Measurements from ENCODE around the gene KRT33B.

The KRT33B gene

DNA sequence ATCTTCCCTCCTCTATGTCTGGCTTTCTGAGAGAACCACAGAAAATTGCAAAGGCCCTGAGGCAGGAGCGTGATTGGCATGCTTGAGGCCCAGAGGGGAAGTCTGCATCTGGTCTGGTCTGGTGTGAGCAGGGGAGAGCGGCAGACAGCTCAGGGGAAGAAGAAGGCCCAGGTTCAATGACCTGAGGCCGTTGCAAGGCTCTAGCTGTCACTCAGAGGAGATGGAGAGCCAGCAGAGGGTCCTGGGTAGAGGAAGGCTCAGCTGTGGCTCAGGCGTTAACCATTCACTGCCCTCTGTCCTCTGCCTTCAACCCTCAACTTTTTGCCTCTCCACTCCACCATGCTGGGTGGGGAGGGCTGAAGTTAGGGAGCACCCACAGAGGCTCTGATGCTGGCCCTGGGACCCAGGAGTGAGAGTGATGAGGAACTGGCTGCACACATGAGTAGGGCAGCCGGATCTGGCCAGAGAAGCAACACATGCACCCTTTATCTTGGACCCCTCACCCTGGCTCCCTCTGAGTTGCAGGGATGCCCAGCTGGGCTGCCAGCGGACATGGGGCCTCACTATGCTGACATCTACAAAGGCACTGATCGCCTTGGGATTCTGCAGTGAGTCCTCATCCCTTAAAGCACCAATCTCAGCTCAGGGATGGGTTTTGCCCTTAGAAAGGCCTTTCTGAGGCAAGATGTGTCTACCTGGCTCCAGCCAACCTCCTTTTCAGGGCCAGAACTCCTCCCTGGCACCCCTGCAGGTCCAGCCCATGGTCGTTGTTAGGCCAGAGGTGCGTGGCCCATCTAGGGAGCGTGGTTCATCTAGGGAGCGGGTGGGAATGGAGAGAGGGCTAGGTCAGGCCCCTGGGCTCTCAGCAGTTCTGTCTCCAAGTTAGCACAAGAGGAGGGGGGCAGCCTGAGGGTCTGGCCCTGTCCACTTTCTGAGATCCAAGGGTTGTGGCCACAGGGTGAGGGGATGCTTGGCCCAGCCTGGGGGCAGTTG lies 46.4 kb downstream of the KRT33B start:
- DNase-seq: no peak

- peak; percentile 73 for DNase-seq
Observed at GRCh38 chr17:41322094-41322902, 47.3 kb downstream of the KRT33B start.

- DNase-seq: no peak
Observed at GRCh38 chr17:41318231-41318630, 51.4 kb downstream of the KRT33B start.

- DNase-seq: no peak
Observed at GRCh38 chr17:41315814-41316445, 53.7 kb downstream of the KRT33B start.

DNA sequence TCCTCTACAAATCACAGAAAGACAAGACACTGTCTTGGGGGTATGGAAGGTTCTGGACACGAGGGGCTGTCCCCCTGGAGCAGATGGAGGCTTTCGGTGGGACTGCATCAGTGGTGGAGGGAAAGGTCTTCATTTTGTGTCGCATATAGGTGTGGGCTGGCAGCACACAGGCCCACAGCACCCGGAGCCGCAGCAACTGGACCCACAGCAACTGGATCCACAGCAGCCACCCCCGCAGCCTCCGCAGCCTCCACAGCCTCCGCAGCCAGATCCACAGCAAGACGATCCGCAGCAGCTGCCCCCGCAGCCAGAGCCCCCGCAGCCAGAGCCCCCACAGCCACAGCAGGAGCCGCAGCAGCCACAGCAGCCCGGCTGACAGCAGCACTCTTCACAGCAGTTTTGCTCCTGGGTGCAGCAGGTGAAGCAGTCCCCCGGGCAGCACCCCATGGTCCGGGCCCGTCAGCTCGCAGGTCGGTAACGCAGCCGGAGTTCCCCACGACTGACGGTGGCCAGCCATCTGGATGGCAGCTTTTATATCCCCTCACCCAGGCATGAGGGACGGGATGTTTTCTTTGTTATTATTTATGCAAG lies 54.3 kb downstream of the KRT33B start, which contains the start of gene KRTAP17-1:
TSS of gene KRTAP17-1 (minus strand) at position 507 of the 591 bp plus-strand sequence. CDS start at position 447, 60 bp downstream.
- DNase-seq: no peak
